Brain microvascular endothelial cell (primary cell): Measurements from ENCODE around the gene SLC22A7.

Experiments
- DNase-seq: peaks from one replicate; pipeline ENCODE4 v3.0.0-alpha.2; 2020
- H3K27ac ChIP-seq: fragments of 250-450 bp; sonication (Bioruptor Pico); 2 replicates; pipeline ENCODE4 v1.5.1; 2020; ENCODE audit warnings: mild to moderate bottlenecking, moderate library complexity
- H3K27me3 ChIP-seq: fragments of 250-450 bp; sonication (Bioruptor Pico); replicated peaks from 2 replicates; pipeline ENCODE4 v1.5.1; 2020; ENCODE audit warnings: mild to moderate bottlenecking
- H3K36me3 ChIP-seq: fragments of 250-450 bp; sonication (Bioruptor Pico); replicated peaks from 2 replicates; pipeline ENCODE4 v1.5.1; 2020; ENCODE audit warnings: mild to moderate bottlenecking
- H3K4me3 ChIP-seq: 2 replicates; pipeline ENCODE4 v1.5.1; 2011; ENCODE audit warnings: low read depth, mild to moderate bottlenecking, control low read depth, low read length, moderate library complexity
- CTCF ChIP-seq: IDR thresholded peaks from 2 replicates; pipeline ENCODE4 v1.5.1; 2011; ENCODE audit warnings: low read depth, mild to moderate bottlenecking, moderate library complexity, low read length, control low read depth, inconsistent platforms; ENCODE audit errors: missing control alignments
- in situ Hi-C: cut with HindIII; loops from 2 replicates; pipeline ENCODE4 v1.10.0; 2017; ENCODE audit warnings: low sequenced_read_pairs, low pct_ligation_motif_present

The SLC22A7 gene

GRCh38 chr6:43258807-43259686 lies 39.0 kb upstream of the SLC22A7 start:
- Histone ChIP-seq H3K36me3 (no peaks in the 10 kb centered on the region), H3K27ac (no peak overlapping the region), H3K4me3 (no peak overlapping the region), H3K27me3 (peaks cover 3% of the 10 kb centered on the region)
- DNase-seq = no peak
- in situ Hi-C loops = no loop called here
- TF ChIP-seq CTCF = no peak

- Histone ChIP-seq H3K4me3 (no peak overlapping the region), H3K27ac (no peak overlapping the region), H3K36me3 (no peaks in the 10 kb centered on the region), H3K27me3 (peaks cover 3% of the 10 kb centered on the region)
- DNase-seq = no peak
- in situ Hi-C loops = no loop called here
- no peak for TF ChIP-seq CTCF
These were observed 37.3 kb upstream of the SLC22A7 start for GRCh38 chr6:43260791-43261190.

- no peak overlapping the region for H3K27ac ChIP-seq
- TF ChIP-seq CTCF = no peak
- DNase-seq = no peak
- no peak overlapping the region for H3K4me3 ChIP-seq
- H3K36me3 ChIP-seq = no peaks in the 10 kb centered on the region
- peaks cover 3% of the 10 kb centered on the region for H3K27me3 ChIP-seq
- in situ Hi-C loops = no loop called here
These were observed 36.9 kb upstream of the SLC22A7 start for GRCh38 chr6:43261198-43261597.

- no peak for DNase-seq
- Histone ChIP-seq H3K36me3 (no peaks in the 10 kb centered on the region), H3K4me3 (no peak overlapping the region), H3K27ac (no peak overlapping the region), H3K27me3 (peaks cover under 1% of the 10 kb centered on the region)
- no peak for TF ChIP-seq CTCF
- in situ Hi-C loops = no loop called here
These were observed 35.9 kb upstream of the SLC22A7 start for GRCh38 chr6:43262000-43262779.

GRCh38 chr6:43262780-43263313 lies 35.2 kb upstream of the SLC22A7 start:
- in situ Hi-C loops = no loop called here
- Histone ChIP-seq H3K27ac (no peak overlapping the region), H3K4me3 (no peak overlapping the region), H3K36me3 (no peaks in the 10 kb centered on the region), H3K27me3 (peaks cover 4% of the 10 kb centered on the region)
- TF ChIP-seq CTCF = no peak
- DNase-seq = no peak
